ENCODE data around the gene RPS27A. TPM values are rescaled to one million over a fixed set of nuclear protein-coding genes. Genes with fewer than 3 reads are reported as not detected.
"Not testable (repeated sequence)": the region's sequence is repeated elsewhere in the genome, so short reads cannot be mapped to it uniquely, and the experiment has no call there.

The RPS27A gene
- total RNA-seq, 1 donor from 2014 or later, result 867 TPM

DNA sequence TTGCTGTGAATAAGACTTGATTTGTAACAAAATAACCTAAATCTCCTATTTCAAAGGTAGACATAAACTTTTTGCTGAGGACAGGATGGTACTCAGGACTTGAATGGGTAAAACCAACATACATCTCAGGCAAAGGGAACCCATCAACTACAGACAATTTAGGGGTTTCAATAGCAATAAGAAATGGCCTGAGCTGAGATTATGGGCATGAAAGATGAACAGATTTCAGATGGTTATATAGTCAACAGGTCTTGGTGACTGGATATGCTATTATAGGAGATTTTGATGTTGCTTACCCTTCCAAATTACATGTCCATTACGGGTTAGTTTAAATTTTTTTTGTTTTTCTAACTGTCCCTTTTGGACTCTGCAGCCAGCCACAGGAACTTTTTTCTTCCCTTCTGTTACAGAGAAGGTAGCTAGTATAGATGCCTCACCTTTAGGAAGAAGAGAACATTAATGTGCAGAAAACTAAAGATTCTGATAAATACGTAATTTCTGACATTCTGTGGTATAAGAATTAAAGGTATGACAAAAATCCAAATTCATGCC is 4.6 kb downstream of the RPS27A start:
- DNase-seq (ENCODE audit: low read depth, low spot score), result no peak

DNA sequence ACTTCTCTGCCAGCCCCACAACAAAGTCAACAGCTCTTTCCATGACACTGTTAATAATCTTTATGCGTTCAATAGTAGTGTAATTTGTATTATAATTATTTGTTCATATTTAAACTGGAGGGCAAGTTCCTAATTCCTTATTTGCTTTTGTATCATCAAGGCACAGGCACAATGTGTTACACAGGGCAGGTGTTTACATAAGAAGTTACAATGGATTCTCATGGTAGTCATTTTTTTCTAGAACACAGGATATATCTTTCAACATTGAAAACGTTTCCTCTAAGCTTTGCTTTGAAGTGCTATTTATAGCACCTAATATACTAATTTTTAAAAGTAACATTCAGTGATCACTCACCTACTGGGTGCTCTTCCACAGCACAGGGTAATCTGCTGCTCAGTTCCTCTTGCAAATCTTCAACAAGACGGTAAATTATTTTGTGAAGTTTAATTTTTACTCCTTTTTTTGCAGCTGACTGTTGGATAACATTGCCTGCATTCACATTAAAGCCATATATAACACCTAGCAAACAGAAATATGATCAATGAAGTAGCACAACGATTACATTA is 7.3 kb downstream of the RPS27A start:
- DNase-seq (ENCODE audit: low read depth, low spot score), result no peak

DNA sequence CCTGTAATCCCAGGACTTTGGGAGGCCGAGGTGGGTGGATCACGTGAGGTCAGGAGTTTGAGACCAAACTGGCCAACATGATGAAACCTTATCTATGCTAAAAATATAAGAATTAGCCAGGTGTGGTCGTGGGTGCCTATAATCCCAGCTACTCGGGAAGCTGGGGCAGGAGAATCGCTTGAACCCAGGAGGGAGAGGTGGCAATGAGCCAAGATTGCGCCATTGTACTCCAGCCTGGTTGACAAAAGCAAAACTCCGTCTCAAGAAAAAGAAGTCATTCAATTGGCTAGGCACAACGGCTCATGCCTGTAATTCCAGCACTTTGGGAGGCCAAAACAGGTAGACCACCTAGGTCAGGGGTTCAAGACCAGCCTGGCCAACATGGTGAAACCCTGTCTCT is 9.1 kb downstream of the RPS27A start:
- DNase-seq (ENCODE audit: low read depth, low spot score), result not testable (repeated sequence)

DNA sequence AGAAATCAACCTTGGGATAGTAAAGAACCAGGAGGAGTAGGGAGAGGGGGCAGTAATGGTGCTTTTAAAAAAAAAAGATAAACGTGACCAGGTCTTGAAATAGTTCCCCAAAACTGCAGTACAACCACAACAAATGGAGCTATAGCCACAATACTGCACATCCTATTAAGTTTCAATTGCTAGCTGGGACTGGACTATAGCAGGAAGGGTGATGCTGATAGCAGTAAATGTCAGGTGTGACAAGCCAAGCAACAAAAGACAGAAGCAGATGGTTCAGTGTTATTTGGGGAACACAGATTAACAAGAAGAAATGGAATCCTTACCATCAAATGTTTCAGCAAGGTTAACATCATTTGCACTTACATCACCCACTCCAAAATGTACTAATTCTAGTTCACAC is 10.1 kb downstream of the RPS27A start:
- no peak for DNase-seq (ENCODE audit: low read depth, low spot score)

DNA sequence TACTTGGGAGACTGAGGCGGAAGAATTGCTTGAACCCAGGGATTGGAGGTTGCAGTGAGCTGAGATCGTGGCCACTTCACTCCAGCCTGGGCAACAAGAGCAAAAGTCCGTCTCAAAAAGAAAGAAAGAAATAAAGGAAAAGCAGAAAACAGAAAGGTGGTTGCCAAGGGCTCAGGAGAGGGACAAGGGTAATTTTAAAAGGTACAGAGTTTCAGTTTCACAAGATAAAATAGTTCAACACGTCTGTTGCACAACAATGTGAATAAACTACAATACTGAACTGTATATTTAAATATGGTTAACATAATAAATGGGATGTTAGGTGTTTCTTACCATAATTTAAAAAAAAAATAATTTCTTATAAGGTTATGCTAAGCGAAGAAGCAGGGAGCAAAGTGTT is 12.9 kb downstream of the RPS27A start:
- no peak for DNase-seq (ENCODE audit: low read depth, low spot score)

DNA sequence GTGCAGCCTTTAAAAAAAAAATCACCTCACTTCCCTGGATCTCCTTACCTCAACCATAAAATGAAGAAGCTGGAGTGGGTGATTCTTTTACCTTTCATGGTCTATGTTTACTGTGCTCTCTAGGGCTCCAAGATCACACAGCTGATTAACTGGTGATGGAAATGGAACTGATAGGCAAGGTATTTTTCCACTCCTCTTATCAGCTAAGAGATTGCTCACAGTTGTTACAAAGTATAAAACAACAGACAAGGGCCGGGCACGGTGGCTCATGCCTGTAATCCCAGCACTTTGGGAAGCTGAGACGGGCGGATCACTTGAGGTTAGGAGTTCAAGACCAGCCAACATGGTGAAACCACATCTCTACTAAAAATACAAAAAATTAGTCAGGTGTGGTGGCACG is 14.5 kb downstream of the RPS27A start:
- no peak for DNase-seq (ENCODE audit: low read depth, low spot score)

DNA sequence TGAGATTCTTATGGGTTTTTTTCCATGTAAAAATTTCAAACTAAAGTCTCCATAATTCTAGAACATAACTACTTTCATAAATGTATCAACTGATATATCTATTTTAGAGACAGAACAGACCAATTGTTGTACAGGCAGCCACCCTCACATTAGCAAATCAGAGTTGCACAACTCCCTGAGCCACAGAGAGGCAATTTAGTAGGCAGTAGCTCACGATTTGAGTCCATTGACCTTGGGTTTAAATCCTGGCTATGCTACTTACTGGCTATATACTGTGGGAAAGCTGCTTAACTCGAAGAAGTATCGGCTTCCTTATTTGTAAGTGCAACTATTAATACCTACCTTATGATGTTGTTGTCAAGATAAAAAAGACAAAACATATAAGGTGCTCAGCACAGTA is 20.3 kb downstream of the RPS27A start:
- no peak for DNase-seq (ENCODE audit: low read depth, low spot score)

DNA sequence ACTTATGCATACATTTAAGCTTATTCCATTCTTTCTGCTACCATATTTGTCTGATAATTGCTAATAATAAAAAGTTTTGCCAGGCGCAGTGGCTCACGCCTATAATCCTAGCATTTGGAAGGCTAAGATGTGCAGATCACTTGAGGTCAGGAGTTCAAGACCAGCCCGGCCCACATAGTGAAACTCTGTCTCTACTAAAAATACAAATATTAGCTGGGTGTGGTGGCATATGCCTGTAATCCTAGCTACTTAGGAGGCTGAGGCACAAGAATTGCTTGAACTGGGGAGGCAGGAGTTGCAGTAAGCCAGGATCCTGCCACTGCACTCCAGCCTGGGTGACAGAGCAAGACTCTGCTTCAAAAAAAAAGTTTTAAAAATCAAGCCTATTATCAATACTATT is 27.1 kb downstream of the RPS27A start:
- DNase-seq (ENCODE audit: low read depth, low spot score), result not testable (repeated sequence)

DNA sequence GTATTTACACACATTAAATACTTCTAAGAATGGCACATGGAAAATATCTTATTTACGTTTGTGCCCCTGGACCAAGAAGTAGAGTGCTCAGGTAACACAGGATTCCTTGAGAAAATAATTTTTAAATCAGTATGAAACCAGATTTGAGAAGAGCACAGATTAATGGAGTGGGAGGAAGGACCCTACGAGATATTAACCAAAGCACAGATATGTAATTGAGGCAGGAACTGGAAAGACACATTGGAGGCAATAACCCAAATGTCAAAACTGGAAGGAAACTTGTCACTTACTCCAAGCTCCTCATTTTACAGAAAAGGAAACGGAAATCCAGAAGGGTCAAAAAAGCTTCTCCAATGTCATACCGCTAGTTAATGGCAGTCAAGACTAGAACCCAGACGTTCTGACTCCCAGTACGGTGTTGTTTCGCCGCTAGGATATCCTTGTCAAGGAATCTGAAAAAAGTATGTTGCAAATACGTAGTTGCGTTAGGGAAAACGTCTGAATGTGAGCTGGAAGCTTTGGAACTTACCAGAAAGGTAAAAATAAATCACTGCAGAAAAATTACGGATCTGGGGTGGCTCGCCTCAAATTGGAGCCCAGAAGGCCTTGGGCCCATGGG is 35.9 kb downstream of the RPS27A start:
- no peak for DNase-seq (ENCODE audit: low read depth, low spot score)

DNA sequence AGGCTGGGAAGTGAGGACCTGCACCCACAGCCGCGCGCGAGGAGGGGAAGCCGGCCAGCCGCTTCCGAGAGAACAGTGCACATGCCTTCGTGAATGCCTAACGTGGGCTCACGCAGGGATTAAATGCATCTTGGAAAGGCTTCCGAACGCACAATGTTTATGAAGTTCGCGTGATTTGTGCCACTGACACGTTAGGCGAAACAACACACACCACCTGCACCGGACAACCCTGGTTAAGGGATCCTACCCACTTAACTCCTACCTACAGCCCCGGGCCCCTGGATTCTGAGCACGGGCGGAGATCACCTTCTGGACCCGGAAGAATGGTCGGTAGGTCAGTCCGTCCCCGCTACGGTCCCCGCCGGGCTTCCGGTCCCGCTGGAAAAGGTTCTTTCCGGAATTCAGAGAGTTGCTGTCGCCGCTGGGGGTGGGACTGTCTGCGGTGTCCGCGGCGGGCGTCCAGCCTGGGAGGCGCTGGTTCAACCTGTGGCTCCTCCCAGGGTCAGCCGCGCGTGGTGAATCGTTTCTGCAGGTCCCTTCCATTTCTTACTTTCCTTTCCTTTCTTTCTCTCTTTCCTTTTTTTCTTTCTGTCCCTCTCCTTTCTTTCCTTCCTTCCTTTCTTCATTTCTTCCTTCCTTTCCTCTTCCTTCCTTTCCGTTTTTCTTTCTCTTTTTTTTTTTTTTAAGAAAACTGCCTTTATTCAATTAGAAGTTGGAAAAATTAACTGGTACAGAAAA is 36.6 kb downstream of the RPS27A start, which contains the start of gene MTIF2:
TSS of gene MTIF2 (minus strand) at position 325 of the 738 bp plus-strand sequence. CDS start 5,373 bp downstream, outside the sequence.
- DNase-seq (ENCODE audit: low read depth, low spot score), result peak; percentile 60

DNA sequence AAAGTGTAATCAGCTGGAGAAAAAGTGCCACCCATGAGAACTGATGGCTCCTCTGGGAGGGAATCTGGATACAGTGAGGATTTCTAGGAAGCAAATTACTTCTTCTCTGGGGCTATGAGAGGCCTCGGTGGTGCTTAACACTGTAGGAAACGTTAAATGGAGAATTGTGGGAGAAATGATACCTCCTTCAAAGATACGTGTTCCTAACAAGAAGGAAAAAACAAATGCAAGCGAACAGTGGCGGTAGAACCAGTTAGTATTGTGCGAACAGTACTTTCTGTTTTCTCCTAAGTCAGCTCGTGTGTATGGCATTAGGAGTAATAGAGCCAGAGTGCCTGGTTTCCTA is 37.1 kb downstream of the RPS27A start:
- DNase-seq (ENCODE audit: low read depth, low spot score), result no peak

DNA sequence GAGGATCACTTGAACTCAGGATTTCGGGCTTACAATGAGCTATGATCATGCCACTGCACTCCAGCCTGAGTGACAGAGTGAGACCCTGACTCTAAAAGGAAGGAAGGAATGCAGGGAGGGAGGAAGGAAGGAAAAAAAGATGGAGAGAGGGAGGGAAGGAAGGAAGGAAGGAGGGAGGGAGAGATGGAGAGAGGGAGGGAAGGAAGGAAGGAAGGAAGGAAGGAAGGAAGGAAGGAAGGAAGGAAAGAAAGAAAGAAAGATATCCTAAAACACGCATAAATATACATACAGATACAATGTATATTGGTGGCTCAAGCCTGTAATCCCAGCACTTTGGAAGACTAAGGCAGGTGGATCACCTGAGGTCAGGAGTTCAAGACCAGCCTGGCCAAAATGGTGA is 41.9 kb downstream of the RPS27A start:
- DNase-seq (ENCODE audit: low read depth, low spot score), result not testable (repeated sequence)

DNA sequence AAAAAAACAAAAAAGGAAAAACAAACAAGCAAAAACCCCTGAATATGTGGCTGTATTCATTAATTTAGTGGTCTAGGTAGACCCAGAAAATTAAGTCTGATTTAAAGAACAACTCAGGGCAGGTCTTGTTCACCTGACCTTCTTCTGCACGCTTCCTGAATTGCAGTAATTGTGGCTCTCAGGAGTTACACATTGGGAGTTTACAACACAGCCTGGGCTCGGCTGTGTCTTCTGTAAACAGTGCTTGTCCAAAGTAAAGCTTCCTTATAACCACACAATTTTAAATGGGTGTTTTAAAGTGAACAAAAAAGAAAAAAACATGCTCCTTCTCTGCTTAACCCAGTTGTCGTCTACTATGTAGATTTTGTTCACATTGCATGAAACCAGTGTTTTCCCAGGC is 44.8 kb downstream of the RPS27A start:
- no peak for DNase-seq (ENCODE audit: low read depth, low spot score)

DNA sequence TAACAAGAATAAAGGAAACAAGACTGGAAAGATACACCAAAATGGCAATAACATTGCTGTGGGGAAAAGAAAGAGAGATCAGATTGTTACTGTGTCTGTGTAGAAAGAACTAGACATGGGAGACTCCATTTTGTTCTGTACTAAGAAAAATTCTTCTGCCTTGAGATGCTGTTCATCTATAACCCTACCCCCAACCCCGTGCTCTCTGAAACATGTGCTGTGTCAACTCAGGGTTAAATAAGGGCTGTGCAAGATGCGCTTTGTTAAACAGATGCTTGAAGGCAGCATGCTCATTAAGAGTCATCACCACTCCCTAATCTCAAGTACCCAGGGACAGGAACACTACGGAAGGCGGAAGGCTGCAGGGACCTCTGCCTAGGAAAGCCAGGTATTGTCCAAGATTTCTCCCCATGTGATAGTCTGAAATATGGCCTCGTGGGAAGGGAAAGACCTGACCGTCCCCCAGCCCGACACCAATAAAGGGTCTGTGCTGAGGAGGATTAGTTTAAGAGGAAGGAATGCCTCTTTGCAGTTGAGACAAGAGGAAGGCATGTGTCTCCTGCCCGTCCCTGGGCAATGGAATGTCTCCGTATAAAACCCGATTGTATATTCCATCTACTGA is 46.8 kb downstream of the RPS27A start:
- not testable (repeated sequence) for DNase-seq (ENCODE audit: low read depth, low spot score)

DNA sequence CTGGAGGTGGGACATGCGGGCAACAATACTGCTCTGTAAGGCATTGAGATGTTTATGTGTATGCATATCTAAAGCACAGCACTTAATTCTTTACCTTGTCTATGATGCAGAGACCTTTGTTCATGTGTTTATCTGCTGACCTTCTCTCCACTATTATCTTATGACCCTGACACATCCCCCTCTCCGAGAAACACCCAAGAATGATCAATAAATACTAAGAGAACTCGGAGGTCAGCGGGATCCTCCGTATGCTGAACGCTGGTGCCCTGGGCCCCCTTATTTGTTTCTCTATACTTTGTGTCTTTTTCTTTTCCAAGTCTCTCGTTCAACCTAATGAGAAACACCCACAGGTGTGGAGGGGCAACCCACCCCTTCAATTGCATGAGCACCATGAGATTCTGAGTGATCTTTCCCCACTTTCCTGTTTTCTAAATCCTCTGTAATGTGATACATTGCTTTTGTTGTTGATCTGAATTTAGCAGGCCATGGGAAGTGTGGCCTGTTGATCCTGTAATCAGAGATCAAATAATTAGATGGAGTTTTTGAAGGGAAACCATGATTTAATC is 47.5 kb downstream of the RPS27A start:
- not testable (repeated sequence) for DNase-seq (ENCODE audit: low read depth, low spot score)

DNA sequence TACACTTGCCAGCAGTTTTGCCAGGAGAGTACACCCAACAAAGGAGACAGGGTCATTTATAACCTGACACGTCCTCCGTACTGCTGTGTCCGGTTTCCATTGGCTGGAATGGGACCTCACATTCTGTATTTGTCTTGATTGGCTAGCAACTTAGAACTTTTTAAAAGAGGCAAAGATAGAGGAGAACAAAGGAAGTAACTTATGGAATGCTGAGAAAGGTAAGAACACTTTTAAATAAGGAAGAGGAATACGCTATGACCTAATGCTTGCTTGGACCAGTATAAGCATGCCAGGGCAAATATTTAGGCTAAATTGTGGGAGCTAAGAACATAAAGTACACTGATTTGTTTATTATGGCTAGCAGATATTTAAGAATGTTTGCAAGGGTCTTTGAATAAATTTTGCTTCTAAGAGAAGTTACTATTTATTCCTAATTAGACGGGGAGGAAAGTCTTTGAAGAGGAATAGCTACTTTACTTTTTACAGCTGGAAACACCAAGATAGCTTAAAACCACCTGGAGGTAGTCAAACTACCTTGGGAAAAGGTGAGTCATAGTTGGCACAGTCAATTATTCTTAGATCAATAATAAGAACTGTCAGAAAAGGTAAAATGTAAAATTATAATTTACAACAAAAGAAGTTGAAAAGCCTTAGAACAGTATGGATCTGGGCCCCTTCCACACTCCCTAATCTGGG is 48.5 kb downstream of the RPS27A start:
- DNase-seq (ENCODE audit: low read depth, low spot score), result not testable (repeated sequence)

DNA sequence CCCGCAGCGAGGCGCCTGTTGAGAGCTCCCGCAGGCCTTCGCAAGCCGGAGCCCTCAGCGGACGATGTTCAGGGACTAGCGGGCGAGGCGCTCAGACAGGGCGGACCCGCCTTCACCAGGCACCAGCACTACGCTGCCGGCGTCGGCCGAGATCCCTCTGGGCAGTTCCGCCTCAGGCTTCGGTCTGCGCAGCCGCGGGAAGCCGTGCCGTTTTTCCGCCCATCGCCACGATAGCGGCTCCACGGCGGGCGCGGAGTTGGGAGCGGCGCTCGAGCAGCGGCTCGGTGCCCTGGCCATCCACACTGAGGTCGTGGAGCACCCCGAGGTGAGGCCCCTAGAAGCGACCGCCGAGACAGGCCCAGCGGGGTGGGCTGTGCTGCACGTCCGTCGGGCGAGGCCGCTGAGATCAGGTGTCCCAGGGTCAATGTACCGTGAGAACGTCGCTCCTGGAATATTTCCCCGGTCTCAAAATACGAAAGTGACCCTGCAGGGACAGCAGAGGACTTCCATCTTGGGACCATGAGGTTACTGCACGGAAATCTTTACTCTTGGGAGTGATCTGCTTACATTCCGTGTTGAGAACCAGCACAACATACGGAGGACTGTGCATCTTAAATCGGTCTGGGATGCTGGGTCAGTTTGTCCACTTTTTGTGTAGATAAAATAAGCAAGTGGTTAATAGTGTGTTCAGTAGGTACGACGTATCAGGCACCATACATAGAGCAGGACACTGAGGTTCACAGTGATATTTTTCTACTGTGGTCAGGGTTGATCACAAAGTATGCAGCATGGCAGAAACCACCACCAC is 49.8 kb downstream of the RPS27A start:
- DNase-seq (ENCODE audit: low read depth, low spot score), result peak; percentile 62

DNA sequence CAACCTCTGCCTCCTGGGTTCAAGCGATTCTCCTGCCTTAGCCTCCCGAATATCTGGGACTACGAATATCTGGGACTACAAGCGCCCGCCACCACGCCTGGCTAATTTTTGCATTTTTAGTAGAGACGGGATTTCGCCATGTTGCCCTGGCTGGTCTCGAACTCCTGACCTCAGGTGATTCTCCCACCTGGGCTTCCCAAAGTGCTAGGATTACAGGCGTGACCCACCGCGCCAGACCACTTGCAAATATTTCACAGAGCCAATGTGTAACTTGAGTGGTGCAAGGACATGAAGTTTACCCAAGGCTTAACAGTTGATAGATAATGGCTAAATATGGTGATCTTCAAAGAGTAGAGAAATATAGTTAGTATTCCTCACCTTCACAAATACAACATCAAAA is 50.6 kb downstream of the RPS27A start:
- no peak for DNase-seq (ENCODE audit: low read depth, low spot score)

Measured in pulmonary artery endothelial cell (primary cell).